Fibroblast of pulmonary artery (primary cell): ENCODE results near the gene STX18.

Experiments
- DNase-seq: peaks from one replicate; pipeline ENCODE4 v3.0.0-alpha.2; 2010; ENCODE audit warnings: low read depth
- H3K4me3 ChIP-seq: replicated peaks from 2 replicates; pipeline ENCODE4 v1.5.1; 2011; ENCODE audit warnings: low read depth, mild to moderate bottlenecking, control low read depth, low read length, moderate library complexity
- TF ChIP-seq, protein P1 (sequence below): IDR thresholded peaks from 2 replicates; pipeline ENCODE4 v1.5.1; 2011; ENCODE audit warnings: mild to moderate bottlenecking, control low read depth, low read length, inconsistent platforms; ENCODE audit errors: missing control alignments

The STX18 gene

GRCh38 chr4:4390046-4390445 lies 151.8 kb downstream of the STX18 start:
- no peak for DNase-seq
- no peak overlapping the region for H3K4me3 ChIP-seq
- TF ChIP-seq, protein P1, sequence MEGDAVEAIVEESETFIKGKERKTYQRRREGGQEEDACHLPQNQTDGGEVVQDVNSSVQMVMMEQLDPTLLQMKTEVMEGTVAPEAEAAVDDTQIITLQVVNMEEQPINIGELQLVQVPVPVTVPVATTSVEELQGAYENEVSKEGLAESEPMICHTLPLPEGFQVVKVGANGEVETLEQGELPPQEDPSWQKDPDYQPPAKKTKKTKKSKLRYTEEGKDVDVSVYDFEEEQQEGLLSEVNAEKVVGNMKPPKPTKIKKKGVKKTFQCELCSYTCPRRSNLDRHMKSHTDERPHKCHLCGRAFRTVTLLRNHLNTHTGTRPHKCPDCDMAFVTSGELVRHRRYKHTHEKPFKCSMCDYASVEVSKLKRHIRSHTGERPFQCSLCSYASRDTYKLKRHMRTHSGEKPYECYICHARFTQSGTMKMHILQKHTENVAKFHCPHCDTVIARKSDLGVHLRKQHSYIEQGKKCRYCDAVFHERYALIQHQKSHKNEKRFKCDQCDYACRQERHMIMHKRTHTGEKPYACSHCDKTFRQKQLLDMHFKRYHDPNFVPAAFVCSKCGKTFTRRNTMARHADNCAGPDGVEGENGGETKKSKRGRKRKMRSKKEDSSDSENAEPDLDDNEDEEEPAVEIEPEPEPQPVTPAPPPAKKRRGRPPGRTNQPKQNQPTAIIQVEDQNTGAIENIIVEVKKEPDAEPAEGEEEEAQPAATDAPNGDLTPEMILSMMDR = no peak

DNA sequence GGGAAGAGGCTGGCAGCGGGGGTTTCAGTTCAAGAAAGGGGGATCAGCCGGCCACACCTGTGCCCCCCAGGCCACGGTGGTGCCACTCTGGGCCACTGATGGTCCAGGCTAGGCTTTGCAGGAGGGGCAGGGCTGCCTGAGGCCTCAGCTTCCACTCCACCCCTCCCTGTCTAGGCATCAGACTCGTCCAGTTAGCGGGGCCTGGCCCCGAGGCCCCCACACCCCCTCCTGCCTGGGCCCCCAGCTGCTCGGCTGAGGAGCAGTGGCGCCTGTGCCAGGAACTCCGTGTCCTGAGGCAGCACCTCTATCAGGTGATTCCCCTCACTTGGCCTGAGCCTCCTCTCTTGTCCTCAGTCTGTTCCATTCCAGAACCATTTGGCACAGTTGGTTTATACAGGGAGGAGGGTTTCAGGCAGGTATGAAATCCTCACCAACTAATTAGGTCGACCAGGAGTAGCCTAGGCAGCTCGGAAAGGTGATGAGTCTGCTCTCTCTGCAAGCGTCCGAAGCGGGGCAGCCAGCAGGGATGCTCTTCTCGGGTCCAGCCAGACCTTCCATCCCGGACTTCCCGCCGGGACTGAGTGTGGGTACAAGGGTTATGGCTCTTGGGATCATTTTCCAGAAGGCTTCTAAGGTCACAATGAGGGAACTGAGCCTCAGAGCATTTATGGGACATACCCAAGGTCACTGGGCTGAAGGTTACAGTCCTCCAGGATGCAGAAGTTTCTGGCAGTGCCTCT lies 152.8 kb downstream of the STX18 start:
- no peak overlapping the region for H3K4me3 ChIP-seq
- TF ChIP-seq, protein P1 = no peak
- DNase-seq = no peak

GRCh38 chr4:4388311-4388790 lies 153.5 kb downstream of the STX18 start:
- no peak for DNase-seq
- TF ChIP-seq, protein P1 = no peak
- peak overlapping the region; percentile 62 for H3K4me3 ChIP-seq

DNA sequence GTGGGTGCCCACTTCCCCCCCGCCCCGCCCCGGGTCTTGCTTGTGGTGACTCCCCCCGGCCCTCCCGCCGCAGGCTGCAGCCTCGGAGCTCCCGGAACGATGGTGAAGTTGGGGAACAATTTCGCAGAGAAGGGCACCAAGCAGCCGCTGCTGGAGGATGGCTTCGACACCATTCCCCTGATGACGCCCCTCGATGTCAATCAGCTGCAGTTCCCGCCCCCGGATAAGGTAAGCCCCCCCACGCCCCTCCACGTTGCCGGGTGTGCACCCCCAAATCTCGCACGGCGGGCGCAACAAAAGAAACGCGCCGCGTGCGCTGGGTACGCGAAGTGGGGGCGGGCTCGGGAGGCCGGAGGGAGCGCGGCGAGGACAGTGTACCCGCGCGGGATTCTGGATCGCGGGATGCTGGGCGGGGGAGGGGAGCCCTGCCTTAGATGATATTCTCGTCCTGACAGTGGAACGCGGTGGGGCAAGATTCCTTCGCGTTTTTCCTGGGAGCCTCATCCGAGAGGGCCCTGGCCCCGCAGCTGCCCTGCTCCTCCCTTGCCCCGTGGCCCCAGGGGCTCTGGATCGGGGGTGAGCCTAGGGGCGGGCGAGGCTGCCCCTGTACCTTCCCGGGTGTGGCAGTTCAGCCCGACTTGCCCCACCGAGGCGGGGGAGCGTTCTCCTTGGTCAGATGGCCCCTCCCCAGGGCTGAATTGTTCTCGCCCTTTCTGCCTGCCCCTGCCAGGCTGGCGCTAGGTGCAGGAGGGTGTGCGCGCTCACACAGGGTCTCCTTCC lies 154.1 kb downstream of the STX18 start:
- H3K4me3 ChIP-seq = peak overlapping the region; percentile 62
- DNase-seq = no peak

DNA sequence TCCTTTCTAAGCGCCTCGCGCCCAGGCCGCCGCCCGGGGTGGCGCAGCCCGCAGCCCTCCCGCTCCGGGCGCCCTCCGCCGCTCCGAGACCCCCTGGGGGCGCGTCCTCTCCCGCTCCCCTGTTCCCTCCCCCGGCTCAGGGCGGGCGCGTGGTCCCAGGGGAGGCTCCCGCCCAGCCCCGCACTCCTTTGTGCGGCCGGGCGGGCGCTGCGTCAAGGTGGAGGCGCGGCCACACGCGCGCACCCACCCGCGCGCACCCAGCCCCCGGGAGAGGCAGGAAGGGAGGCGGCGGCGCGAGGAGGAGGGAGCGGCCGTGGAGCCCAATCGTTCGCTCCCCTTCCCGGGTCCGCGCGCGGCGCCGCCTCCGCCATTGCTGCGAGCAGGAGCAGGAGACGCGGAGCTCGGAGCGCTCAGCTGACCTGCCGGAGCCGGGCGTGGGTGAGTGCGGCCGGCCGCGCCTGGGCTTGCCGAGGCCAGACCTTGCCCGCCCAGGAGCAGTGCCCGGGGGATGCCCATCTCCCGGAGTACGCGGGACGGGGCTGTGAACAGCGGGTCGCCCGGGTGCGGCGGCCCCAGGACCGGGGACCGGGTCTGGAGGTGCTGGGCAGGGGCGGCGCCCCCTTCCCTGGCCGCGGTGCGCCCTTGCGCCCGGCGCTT lies 155.0 kb downstream of the STX18 start, which contains the start of gene NSG1:
NSG1 (plus strand) TSS at position 367 of the 657 bp plus-strand sequence. CDS start 528 bp downstream, outside the sequence.
- TF ChIP-seq, protein P1 = no peak
- DNase-seq = peak; percentile 58
- H3K4me3 ChIP-seq = peak within 1 kb of the TSS; percentile 62

More for the DNA sequence above, 154.1 kb downstream of the STX18 start:
- TF ChIP-seq, protein P1 = no peak

- TF ChIP-seq, protein P1 = no peak
- peak overlapping the region; percentile 62 for H3K4me3 ChIP-seq
- DNase-seq = peak; percentile 48
These were observed 155.5 kb downstream of the STX18 start for GRCh38 chr4:4386296-4386735.
